Activated T-helper 1 cell treated with anti-CD3 and anti-CD28 coated beads, Interleukin-2, amount 50 U/mL, for 16 hours (primary cell): Measurements from ENCODE around the gene PHF13.
"Not testable (repeated sequence)": the region's sequence is repeated elsewhere in the genome, so short reads cannot be mapped to it uniquely, and the experiment has no call there.

Source experiments
- DNase-seq, 2 donors: peaks; one replicate each; pipeline ENCODE4 v3.0.0-alpha.2; 2020; ENCODE audit warnings: low read depth in 1 of 2, low spot score in 1 of 2

PHF13 gene

DNA sequence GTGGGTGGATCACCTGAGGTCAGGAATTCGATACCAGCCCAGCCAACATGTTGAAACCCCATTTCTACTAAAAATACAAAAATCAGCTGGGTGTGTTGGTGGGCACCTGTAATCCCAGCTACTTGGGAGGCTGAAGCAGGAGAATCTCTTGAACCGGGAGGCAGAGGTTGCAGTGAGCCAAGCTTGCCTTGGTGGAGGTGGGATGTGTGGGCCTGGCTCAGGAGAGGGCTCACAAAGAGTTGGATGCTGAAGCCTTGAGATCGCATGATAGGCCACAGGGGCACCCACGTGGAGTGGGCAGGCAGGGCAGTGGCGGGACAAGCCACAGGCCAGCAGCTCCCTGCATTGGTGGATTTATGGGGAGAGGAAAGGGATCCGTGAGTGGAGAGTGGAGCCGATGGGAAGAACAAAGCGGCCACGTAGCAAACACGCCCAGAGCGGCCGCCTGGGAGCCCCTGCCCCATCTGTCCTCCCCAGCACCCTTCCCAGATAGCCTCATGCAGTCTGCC is 15.5 kb downstream of the PHF13 start:
- DNase-seq, result no peak

DNA sequence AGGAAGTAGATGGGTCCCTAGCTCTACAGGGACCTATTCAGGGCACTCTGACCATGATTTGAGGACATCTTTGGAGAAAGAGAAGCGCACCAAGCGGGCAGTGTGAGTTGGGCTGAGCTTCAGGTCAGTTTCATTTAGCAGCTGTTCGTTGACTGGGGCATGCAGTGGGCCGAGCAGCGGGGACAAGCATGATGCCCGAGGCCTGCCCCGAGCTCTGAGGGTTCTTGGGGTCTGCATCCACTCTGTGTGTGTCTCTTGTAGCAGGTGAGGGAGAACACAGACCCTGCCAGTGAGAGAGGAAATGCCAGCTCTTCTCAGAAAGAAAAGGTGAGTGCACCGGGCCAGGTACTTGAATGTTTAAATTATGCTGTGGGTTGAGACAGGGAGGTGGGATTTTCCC is 16.5 kb downstream of the PHF13 start:
- DNase-seq, result no peak

DNA sequence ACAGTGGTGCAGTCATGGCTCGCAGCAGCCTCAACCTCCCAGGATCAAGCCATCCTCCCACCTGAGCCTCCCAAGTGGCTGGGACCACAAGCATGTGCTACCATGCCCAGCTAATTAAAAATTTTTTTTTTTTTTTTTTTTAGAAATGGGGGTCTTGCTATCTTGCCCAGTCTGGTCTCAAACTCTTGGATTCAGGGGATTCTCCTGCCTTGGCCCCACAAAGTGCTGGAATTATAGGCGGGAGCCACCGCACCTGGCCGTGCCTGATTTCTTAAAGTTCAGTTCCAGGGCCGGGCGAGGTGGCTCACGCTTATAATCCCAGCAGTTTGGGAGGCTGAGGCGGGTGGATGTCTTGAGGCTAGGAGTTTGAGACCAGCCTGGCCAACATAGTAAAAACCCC is 17.5 kb downstream of the PHF13 start:
- DNase-seq, result no peak

DNA sequence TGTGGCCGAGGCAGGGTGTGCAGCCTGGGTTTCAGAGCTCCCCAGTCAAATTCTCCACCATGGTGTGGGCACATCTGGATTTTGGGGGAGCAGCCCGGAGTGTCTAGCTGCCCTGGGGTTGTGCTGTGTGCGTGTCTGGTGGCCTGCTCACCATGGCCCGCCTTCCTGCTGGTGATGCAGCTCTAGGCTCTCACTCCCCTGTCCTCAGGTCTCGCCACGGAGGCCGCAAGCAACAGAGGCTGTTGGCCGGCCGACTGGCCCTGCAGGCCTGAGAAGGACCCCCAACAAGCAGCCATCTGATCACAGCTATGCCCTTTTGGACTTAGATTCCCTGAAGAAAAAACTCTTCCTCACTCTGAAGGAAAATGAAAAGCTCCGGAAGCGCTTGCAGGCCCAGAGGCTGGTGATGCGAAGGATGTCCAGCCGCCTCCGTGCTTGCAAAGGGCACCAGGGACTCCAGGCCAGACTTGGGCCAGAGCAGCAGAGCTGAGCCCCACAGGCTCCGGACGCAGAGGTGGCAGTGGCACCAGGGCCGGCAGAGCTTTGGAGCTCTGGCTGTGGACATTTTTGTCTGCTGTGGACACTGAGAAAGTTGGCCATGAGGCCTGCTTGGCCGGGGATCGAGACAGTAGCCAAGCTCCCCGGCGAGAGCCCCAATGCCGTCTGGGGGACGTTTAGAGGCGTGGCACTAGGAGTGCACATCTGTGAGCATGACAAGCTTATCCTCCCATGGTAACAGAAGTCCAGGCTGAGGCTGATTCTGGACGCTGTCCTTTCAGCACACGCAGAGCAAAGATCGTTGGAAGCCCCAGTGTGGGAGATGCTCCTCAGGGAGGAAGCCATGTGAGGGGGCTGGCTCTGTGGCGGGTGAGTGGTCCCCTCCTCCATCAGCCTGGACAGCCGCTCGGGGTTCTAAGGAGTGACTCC is 19.3 kb downstream of the PHF13 start:
- no peak for DNase-seq

DNA sequence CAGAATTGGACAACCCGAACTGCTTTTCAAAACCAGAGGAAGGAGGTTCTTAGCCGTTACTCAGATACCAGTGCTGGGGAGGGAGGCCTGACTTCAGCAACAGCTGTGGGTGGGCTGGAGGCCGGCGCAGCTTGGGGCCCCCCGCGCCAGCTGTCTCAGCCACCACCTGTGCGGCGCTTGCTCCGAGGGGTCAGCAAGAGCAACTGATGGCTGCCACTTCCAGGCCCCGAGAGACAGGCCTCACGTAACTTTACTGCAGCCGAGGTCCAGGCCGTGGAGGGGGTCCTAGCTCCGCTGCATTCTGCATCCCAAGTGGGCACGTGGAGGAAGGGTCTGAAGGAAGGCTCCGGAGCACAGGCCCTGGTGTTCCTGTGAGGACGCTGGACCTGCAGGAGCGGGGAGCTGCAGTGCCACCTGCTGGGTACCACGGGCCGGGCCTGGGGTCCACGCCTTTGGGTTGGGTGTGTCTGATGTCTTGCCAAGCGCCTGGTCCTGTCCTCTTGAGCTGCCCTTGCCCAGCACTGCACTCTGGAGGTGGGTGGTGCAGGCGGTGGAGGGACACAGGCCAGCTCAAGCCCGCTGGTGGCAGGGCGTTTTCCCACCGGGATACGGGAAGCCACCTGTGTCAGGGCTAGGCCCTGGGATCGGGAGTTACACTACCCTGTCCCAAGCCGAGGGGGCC is 21.0 kb downstream of the PHF13 start:
- DNase-seq, result peak in 1 of 2 donors; percentile 19

DNA sequence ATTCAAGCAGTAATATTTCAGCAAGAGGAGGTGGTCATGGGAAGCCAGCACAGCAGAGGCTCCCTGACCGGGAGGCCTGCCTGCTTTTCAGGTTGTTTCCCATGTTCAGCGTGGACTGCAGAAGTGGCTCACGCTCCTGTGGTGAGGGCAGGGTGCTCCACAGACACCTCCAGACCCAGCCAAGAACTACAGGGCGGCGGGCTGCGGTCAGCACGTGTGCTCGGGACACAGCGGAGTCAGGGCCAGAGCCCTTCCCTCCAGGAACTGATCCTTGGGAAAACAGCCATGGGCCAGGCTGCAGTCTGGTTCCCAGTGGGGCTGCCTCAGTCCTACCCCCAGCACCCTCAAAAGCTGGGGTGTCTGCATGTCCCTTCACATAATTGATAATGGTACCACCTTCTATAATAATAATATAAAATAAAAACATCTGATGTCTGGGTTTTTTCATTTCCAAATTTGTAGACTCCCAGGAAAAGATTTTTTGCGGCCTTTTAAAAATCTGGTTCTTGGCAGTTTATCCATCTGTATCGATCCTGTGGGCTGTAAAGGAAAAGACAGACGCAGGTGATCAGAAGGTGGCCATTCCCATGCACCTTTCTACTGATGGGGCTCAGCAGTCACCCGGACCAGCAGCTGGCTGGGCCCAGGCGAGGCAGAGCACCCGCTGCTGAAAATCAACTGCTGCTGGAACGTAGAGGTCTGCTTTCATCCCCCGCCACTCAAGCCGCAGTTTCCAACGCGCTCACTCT is 21.8 kb downstream of the PHF13 start:
- DNase-seq, result no peak

DNA sequence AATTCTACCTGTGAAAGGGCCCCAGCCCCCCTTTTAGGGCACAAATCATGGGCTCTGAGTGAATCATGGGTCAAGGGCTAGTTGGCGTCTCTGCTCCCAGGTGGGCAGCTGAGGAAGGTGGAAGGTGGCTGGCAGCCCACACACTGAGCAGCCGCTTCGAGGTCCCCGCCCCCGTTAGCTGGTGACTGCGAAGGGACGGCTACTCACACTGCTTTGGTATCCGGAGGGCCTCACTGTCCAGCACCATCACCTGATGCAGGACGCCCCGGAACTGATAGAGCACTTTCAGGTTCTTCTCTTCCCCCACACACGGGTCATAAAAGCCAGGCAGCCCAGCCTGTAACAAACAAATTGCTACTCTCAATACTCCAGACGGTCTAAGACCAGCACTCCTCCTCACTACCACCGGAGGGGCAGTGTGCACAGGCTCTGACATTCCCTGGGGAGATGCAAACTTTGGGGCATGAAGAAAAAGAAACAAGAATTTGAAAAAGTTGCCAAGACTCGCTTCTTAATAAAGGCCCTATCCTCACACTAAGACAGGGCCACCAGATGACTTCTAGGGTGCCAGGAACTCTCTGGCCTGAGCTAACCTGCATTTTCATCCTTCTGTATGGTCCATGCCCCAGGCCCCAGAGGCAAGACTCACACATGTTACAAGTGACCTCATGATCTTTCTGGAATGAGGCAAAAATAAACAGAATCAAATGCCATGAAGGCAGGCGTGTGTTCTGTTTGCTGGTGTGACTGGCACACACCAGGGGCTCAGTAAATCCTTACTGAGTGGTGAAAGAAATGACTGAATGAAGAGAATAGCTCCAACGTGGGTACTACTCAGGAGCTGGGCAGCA is 22.6 kb downstream of the PHF13 start:
- no peak for DNase-seq

DNA sequence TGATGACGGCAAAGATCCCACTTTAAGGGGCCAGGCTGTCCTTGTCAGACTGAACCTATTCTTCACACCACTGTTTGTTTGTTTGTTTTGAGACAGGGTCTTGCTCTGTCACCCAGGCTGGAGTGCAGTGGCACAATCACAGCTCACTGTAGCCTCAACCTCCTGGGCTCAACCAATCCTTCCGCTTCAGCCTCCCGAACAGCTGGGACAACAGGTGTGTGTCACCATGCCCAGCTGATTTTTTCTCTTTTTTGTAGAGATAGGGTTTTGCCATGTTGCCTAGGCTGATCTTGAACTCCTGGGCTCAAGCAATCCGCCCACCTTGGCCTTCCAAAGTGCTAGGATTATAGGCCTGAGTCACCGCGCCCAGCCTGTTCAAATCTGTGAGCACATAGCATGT is 23.2 kb downstream of the PHF13 start:
- DNase-seq, result not testable (repeated sequence)

DNA sequence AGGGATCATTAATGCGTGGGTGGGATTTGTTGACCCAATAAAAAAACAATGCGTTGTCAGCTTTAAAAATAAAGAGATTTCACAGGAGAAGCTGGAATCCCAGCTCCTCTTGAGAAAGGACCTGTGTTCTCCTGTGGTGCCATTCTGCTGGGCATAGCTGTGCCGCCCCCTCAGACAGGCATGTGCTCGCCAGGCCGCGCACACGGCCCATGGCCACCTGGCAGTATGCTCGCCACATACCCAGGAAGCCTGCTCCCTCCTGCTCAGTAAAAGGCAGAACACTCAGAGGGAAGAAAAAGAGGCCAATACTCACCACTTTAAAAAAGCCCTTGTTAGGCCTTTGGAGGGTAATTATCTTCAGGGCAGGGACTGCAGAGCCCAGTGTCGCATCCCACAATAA is 24.2 kb downstream of the PHF13 start:
- no peak for DNase-seq

DNA sequence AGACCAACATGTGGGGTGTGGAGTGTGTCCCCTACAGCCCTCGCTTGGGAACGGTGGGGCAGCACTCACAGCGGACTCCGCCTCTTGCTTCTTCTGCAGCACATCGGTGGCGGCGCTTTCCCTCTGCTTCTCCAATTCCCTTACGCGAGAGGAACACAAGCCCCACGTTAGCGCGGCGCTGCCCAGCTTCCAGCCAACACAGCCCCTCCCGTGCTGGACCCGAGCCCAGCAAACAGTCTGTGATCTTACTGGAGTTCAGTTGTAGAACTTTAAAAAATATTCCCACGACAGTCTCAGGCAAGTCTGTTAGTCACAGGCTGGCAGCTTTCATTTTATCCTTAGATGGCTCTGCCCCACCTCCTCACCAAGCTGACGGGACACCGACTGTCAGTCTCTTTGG is 24.7 kb downstream of the PHF13 start:
- DNase-seq, result no peak

DNA sequence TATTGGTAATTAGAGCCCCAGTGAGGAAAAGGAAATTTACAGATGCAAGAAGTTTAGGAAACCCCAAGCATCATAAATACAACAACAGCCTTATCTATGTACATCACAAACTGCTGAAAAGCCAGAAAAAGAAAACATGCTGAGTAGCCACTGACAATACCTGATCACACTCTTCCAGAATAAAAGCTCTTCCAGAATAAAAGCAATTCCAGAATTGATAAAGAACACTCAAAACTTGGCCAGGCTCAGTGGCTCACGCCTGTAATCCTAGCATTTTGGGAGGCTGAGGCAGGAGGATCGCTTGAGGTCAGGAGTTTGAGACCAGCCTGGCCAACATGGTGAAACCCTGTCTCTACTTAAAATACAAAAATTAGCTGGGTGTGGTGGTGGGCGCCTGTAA is 27.3 kb downstream of the PHF13 start:
- DNase-seq, result not testable (repeated sequence)

DNA sequence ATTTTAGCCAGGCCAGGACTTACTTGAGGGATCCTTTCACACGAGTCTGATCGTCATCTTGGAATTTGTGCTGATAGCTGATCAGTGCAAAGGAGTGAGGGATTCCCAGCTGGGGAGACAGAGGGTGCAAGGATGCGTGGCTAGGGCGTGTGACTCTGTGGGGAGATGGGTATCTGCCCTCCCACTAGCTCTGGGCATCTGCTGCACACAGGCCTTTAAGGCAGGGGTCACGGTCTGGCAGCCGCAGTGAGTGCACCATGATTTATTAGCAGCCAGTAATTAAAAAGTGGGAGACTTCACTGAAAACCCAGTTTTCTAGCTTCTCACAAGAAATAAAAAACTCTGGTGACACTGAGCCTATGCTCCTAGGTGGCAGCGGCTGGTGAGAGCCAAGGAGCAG is 31.5 kb downstream of the PHF13 start:
- DNase-seq, result no peak

DNA sequence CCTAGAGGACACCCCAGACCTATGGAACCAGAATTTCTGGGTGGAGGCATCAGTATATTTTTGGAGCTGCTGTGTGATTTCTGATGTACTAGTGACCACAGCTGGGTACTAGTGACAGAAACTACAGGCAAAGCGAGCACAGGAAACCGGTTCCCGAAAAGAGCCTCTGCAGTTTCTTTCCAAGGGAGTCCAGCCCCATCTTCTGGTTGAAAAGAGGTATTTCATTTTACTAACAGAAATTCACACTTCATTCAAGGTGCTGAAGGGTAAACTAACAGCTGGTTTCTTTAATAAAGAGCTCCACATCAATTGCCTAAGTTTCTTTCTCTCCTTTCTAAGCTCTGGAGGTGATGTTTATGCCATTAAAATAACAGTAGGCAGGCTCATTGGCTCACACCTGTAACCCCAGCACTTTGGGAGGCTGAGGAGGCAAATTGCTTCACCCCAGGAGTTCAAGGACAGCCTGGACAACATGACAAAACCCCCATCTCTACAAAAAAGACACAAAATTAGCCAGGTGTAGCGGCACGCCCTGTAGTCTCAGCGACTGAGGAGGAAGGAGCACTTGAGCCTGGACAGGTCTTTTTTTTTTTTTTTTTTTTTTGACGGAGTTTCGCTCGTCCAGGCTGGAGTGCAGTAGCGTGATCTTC is 33.1 kb downstream of the PHF13 start:
- DNase-seq, result no peak

DNA sequence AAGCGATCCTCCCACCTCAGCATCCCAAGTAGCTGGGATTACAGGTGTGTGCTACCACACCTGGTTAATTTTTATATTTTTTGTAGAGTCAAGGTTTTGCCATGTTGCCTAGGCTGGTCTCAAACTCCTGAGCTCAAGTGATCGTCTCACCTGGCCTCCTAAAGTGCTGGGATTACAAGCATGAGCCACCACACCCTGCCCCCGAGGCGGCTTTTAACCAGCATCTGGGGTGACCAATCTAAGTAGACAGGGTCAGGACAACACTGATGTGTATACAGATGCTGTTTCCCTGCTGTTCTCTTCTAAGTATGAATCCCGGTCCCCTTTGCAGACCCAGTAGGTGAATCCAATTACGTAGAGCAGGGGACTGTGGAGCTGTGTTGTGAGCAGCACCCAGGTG is 35.0 kb downstream of the PHF13 start:
- DNase-seq, result no peak

DNA sequence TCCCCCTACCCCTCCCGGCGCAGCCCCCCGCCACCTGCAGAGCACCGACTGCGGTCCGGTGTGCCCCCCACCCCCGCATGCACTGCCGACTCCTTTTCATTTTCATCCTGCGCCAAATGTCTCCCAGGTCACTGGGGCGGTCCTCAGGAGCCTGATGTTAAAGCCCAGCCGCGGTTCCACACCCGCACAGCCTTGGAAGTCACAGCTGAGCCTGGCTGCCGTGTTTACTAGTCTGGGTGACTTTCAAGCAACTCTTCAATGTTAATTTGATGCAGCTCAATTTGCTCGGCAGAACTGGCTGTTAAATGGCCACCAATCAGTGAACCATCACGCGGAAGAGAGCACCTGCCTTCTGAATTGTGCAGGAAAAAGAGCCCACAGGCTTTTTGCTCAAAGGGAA is 38.4 kb downstream of the PHF13 start:
- no peak for DNase-seq

DNA sequence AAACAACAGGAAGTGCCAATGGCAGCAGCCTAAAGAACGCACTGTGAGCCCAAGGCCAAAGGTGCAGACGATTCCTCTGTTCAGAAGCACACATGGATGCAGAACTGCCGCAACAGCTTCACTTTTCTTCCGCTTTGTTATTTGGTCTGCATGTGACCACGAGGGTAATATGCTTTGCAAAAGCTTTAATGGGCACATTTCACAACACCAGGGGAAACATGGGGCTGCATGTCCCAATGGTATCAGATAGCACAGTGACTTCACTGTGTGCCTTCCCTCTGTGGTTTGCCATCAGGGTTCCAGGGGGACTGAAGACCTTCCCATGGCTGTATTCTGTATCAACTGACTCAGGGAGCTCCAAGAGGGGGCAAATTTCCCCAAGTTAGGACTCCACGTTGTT is 39.5 kb downstream of the PHF13 start:
- DNase-seq, result no peak

DNA sequence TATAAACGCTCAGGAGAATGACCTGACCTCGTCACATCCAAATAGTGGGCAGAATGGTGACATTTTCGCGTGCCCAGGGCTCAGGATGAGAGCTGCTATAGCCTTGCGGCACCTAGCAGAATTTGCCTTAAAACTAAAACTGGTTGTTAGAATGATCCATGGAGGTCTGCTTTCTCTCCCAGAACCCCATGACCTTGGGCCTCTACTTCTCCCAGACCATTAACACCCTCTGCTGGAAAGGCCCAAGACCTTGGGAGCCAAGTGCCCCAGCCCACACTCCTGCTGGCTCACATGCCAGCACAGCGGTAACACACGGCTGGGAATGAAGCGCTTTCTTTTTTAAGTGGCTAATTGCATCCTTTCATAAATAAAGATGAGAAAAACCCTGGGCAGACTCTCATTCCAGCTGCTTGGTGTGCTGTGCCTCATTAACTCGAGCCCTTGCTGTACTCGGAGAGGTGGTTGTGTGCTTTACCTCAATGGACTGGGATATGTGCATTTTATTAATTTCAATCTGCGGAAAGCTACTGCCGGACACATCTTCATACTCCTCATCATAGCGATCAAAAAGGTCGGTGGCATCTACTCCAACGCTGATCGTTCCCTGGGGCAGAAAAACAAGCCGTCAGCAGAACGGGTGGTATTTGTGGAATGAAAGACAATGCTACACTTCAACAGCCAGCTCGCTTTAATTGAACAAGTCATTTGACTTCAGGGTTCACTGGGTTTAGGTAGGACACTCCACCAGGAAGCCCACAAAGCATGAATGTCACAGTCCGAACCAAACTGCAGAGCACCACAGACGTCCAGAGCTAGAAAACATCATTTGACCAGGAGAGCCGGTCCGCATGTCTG is 40.1 kb downstream of the PHF13 start:
- no peak for DNase-seq

DNA sequence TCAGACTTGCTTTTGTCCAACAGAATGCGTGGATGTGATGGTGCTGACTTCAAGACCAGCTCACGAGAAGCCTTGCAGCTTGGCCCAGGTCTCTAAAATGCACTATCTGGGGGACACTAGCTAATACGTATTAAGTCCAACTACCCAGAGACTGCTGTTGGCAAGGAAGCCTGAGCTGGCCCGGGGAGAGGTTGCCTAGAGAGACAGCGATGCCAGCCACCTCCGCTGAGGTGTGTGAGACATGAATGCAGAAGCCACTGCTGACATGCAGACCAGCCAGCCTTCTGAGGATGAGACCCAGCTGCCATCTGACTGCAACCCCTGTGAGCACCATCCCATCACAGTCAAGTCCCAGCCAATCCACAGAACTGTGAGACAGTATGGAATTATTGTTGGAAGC is 43.6 kb downstream of the PHF13 start:
- no peak for DNase-seq

DNA sequence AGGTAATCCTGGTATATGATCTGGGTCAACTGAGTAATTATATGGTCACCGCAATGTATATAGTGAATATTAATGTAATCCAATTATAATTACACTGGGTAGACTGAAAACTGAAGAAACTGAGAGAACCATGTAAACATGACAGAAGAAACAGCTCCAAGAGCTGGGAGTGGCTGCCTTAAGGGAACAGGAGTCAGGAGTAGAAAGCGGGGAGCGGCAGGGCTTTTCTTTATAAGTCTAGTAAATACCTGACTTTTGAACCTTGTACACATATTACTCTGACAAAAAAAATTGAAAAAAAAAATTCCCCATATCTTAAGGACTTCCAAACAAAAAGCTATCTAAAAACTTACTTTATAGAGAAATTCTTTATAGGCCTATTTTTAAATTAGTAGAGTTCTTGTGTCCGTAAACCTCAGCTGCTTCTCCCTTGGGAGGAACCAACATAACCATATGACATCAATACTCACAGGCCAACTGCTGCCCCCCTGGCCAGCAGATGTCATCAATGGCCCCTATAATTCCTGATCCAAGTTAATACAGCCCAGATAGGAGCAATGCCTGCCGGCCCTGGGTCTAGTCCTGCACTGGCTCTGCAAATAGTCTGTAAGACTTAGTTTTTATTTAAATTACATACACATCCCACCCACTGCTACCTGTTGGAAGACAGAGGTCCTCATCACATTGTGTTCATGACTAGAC is 45.0 kb downstream of the PHF13 start:
- no peak for DNase-seq
